Left ventricle myocardium inferior (tissue), 1 donor: ENCODE measurements around the gene ABCA2. TPM values are rescaled to one million over a fixed set of nuclear protein-coding genes. Genes with fewer than 3 reads are reported as not detected.

Experiments
- DNase-seq: peaks from one replicate; pipeline ENCODE4 v3.0.0-alpha.2; 2020
- H3K27ac ChIP-seq: fragments of 200-600 bp; replicated peaks from 2 replicates; pipeline ENCODE4 v1.8.0; 2021
- H3K27me3 ChIP-seq: fragments of 200-600 bp; 2 replicates; pipeline ENCODE4 v1.8.0; 2021; ENCODE audit warnings: low read depth
- H3K36me3 ChIP-seq: fragments of 200-600 bp; 2 replicates; pipeline ENCODE4 v1.8.0; 2021
- H3K4me1 ChIP-seq: fragments of 200-600 bp; 2 replicates; pipeline ENCODE4 v1.8.0; 2021
- H3K4me3 ChIP-seq: fragments of 200-600 bp; 2 replicates; pipeline ENCODE4 v1.8.0; 2021; ENCODE audit warnings: mild to moderate bottlenecking, moderate library complexity
- H3K9me3 ChIP-seq: fragments of 200-600 bp; replicated peaks from 2 replicates; pipeline ENCODE4 v1.8.0; 2021
- intact Hi-C: fragments of 100-400 bp; cut with micrococcal nuclease; formaldehyde crosslinking; loops from one replicate; pipeline ENCODE4 v1.11.0; 2022
- total RNA-seq: library from RNA; stranded (reverse); fragmentation: NEBNext Ultra II Directional; extraction: Animal tissue kit (Norgen Biotek cat#: 25700); gene quantifications from one replicate; pipeline ENCODE4 v1.2.1, GENCODE V29; 2021
- TF ChIP-seq, protein P1 (sequence below): fragments of 200-600 bp; IDR thresholded peaks from 2 replicates; pipeline ENCODE4 v1.8.0; 2021; ENCODE audit warnings: antibody characterized with exemption, mild to moderate bottlenecking, borderline replicate concordance
- donor health status: DM: no; HTN: yes; CAD: no; lungs with severe emphysema.

ABCA2 gene
- total RNA-seq, 1 donor from 2014 or later: 29.9 TPM

DNA sequence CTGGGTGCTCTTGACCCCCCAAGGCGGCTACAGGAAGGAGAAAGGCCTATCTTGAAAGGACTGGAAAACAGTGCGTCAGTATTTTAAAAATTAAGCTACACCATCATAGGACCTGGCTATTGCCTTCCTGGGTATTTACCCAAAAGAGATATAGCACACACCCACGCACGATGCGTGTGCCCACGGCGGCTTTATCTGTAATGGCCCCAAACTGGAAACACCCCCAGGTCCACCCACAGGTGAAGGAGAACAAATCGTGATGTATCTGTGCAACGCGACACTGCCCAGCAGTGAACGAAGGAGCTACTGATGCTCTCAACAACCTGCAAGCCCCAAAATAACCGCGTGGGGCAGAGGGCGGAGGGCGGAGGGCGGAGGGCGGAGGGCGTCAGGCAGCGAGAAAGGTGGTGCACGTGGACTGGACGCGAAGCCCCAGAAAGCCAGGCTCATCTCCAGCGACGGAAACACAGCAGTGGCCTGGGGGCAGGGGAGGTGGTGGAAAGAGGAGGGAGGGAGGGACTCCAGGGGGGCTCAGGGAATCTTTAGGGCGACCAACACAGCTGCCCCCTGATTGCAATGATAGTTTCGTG is 63.1 kb downstream of the ABCA2 start:
- Histone ChIP-seq H3K36me3 (no peaks in the 10 kb centered on the region), H3K9me3 (no peaks in the 10 kb centered on the region), H3K27me3 (no peaks in the 10 kb centered on the region), H3K27ac (no peak overlapping the region), H3K4me1 (peaks cover 56% of the 10 kb centered on the region), H3K4me3 (no peak overlapping the region)
- no peak for DNase-seq
- intact Hi-C loops: no loop called here
- TF ChIP-seq, protein P1, sequence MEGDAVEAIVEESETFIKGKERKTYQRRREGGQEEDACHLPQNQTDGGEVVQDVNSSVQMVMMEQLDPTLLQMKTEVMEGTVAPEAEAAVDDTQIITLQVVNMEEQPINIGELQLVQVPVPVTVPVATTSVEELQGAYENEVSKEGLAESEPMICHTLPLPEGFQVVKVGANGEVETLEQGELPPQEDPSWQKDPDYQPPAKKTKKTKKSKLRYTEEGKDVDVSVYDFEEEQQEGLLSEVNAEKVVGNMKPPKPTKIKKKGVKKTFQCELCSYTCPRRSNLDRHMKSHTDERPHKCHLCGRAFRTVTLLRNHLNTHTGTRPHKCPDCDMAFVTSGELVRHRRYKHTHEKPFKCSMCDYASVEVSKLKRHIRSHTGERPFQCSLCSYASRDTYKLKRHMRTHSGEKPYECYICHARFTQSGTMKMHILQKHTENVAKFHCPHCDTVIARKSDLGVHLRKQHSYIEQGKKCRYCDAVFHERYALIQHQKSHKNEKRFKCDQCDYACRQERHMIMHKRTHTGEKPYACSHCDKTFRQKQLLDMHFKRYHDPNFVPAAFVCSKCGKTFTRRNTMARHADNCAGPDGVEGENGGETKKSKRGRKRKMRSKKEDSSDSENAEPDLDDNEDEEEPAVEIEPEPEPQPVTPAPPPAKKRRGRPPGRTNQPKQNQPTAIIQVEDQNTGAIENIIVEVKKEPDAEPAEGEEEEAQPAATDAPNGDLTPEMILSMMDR: no peak

DNA sequence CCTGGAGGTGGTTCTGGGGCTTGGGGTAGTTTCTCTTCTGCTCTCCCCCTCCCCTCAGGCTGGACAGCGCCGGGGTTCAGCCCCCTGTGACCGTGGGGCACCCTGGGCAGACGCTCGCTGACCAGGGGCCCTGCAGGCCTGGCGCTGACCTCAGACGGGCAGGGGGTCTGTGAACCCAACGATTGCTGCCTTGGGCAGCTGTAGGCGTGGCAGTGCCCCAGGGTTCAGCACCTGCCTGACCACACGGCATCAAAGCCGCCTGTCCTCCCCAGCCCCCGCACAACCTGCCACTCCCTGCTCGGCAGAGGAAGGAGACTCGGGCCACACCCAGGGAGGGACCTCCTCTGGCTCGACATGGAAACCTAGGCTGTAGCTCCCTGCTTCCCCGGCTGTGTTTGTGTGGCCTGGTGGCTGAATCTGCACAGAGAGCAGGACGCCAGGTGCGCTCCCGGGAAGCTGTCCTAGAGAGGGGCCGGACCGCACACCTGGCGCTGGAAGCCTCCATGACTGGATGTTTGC is 63.8 kb downstream of the ABCA2 start:
- peaks cover 56% of the 10 kb centered on the region for H3K4me1 ChIP-seq
- TF ChIP-seq, protein P1: no peak

DNA sequence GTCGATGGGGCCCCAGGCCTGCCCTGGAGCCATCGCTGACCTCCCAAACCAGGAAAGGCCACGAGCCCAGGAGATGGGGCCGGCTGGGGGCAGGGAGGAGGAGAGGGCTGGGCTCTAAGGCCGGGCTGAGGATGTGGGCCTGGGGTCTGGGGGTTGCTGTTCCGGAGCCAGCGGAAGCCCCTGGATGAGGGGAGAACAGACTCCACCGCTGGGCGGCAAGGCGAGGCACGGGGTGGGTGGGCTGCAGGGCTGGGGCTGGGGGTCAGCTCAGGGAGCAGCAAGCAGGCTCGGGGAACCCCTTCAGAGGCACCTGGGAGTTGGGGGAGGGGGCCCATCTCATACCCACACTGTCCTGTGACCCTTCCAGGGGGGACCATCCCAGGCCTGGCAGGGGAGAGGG is 64.3 kb downstream of the ABCA2 start:
- Histone ChIP-seq H3K27ac (no peak overlapping the region), H3K9me3 (no peaks in the 10 kb centered on the region), H3K4me3 (no peak overlapping the region), H3K36me3 (no peaks in the 10 kb centered on the region), H3K4me1 (peaks cover 53% of the 10 kb centered on the region), H3K27me3 (no peaks in the 10 kb centered on the region)
- no peak for DNase-seq
- TF ChIP-seq, protein P1: no peak
- intact Hi-C loops: no loop called here

More for the DNA sequence above, 63.8 kb downstream of the ABCA2 start:
- intact Hi-C loops: no loop called here
- H3K36me3 ChIP-seq: no peaks in the 10 kb centered on the region
- H3K9me3 ChIP-seq: no peaks in the 10 kb centered on the region
- no peak overlapping the region for H3K27ac ChIP-seq
- no peak for DNase-seq
- no peak overlapping the region for H3K4me3 ChIP-seq
- H3K27me3 ChIP-seq: no peaks in the 10 kb centered on the region

DNA sequence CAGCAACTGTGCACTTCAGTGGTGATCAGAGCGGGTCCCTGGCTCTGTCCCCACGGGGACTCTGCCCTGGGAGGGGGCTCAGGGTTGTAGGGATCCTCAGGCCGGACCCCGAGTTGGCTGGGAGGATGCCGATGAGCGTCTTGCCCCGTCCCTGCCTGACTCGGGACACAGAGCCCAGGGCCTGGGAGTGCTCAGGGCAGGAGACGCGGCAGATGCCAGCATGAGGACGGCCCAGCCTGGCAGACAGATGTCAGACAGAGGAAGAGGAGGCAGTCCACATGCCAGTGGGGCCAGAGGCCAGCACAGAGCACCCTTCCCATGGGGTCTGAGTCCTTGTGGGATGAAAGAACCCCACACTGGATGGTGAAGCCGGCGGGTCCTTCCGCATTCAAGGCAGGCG is 64.7 kb downstream of the ABCA2 start:
- no peaks in the 10 kb centered on the region for H3K36me3 ChIP-seq
- no peaks in the 10 kb centered on the region for H3K9me3 ChIP-seq
- peaks cover 49% of the 10 kb centered on the region for H3K4me1 ChIP-seq
- no peaks in the 10 kb centered on the region for H3K27me3 ChIP-seq
- H3K4me3 ChIP-seq: no peak overlapping the region
- no peak for DNase-seq
- intact Hi-C loops: no loop called here
- H3K27ac ChIP-seq: no peak overlapping the region
- TF ChIP-seq, protein P1: no peak

DNA sequence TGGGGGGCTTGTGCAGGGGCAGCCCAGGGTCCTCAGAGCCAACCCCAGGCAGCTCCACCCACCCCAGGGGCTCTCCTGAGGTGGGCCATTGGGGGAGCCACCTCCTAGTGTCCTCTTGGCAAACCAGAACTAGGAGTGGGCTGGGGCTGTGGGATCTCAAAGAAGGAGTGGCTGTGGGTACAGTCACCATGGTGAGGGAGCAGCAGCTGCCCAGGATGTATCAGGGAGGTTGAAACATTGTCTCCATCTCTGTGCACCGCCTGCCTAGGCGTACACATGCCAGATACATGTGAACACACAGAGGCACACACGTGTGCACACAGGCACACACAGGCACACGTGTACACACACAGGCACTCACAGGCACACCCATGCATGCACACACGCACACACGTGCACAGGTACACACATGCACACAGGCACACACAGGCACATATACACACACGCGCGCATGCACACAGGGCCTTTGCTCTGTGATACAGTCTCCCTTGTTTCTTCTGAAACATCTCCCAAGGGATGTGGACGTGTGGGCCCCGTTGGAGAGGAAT is 65.3 kb downstream of the ABCA2 start:
- TF ChIP-seq, protein P1: no peak
- no peaks in the 10 kb centered on the region for H3K27me3 ChIP-seq
- H3K27ac ChIP-seq: no peak overlapping the region
- no peak overlapping the region for H3K4me3 ChIP-seq
- H3K9me3 ChIP-seq: no peaks in the 10 kb centered on the region
- no peaks in the 10 kb centered on the region for H3K36me3 ChIP-seq
- H3K4me1 ChIP-seq: peaks cover 45% of the 10 kb centered on the region
- intact Hi-C loops: no loop called here
- no peak for DNase-seq
